GM18519 (cell line): Measurements from ENCODE around the gene PLCH1.
"Not testable (repeated sequence)": the region's sequence is repeated elsewhere in the genome, so short reads cannot be mapped to it uniquely, and the experiment has no call there.

Experiments
- ATAC-seq: cut with Tn5 transposase; IDR thresholded peaks from one replicate; pipeline ENCODE4 v1.9.1; 2021; ENCODE audit warnings: mild to moderate bottlenecking, moderate library complexity; ENCODE audit not compliant: unreplicated experiment, low FRiP score

The PLCH1 gene

DNA sequence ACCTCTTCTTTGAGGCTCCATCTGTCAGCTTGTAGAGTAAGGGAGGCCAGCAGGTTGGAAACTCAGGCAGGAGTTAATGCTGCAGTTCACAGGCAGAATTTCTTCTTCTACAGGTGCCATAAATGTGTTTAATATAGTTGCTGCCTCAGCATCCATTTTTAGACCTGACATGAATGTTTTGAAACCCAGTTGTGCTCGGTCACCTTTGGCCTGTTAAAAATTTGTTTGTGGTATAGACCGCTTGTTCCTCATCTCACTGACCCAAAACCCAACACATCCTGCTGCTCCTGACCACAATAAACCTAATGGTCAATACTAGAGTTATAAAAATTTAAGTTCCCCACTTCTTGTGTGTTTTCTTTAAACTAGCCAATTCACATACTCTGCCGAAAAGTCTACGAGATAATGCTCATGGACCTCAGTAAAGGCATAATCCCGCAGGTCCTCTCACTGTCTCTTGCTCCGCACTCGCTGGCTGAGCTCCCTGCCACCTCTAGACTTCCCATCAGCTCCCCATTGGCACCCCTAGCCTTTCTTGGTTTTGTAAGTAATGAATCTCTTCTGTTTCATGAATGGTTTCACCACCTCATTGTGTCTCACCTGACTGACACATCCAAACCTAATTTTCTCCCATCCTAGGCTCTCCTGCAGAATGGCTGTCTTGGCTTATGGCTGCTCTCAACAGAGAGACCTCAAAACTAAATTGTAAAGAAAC lies 312.9 kb downstream of the PLCH1 start:
- no peak for ATAC-seq

DNA sequence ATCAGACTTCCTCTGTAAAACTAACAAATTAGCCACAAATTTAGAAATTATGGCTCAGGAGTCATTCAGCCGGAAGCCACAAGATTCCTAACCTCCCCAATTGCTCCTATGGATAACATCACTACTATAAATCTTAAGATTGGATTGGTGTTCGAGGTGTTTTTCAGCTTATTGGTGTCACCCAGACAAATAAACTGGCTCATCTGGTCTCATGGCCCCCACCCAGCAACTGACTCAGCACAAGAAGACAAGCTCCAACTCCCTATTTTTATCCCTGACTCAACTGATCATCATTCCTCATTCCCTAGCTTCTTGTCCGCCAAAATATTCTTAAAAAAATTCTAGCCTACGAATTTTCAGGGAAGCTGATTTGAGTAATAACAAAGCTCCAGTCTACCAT lies 316.3 kb downstream of the PLCH1 start:
- ATAC-seq, result no peak

- ATAC-seq, result no peak
These were observed 318.2 kb downstream of the PLCH1 start for GRCh38 chr3:155426524-155427230.

DNA sequence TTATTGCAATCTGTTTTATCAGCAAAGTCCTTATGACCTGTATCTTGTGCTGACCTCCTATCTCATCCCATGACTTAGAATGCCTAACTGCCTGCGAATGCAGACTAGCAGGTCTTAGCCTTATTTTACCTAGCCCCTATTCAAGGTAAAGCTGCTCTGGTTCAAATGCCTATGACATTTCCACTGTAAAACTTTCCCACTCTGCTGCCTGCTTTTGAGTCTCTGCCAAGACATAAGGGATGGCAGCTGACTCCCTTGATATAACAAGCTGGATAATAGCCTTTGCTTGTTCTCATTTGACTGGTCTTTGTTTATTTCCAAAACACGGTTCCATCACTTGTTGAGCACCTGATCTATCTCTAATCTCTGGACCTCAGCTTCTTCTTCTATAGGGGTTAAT lies 319.5 kb downstream of the PLCH1 start:
- no peak for ATAC-seq

- no peak for ATAC-seq
These were observed 320.6 kb downstream of the PLCH1 start for GRCh38 chr3:155424323-155424710.

GRCh38 chr3:155423526-155424322 lies 321.1 kb downstream of the PLCH1 start:
- no peak for ATAC-seq

DNA sequence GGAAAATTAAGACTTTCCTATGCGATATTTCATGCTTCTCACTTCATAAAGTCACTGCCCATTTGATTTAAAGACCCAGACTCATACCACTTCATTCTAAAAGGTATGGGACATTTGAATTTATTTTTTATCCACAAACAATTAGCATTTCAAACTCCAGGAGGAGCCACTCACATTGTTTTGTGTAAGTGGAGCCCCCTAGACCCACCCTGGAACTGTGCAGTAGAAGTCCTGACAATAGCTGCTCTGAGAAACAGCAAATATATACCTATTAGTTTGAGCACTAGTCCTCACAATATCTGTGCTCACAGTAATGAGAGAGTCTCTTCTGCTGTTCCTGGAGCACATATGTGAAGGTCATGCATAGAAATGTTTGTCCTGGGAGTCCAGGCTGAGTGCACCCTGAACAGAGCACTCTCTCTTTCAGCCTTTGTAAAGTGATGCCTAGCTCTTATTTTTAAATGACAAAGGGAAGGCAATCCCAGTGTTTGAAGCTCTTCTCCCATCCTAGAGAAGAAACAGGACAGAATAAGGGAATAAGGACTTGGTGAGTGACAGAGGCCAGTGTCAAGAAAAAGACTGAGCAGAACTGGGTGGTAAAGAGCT lies 323.9 kb downstream of the PLCH1 start:
- ATAC-seq, result no peak

GRCh38 chr3:155420406-155420805 lies 324.5 kb downstream of the PLCH1 start:
- no peak for ATAC-seq

GRCh38 chr3:155418407-155418806 lies 326.5 kb downstream of the PLCH1 start:
- no peak for ATAC-seq

- ATAC-seq, result no peak
These were observed 327.8 kb downstream of the PLCH1 start for GRCh38 chr3:155417119-155417517.

- ATAC-seq, result no peak
These were observed 328.3 kb downstream of the PLCH1 start for GRCh38 chr3:155416500-155417118.

GRCh38 chr3:155412904-155413303 lies 332.0 kb downstream of the PLCH1 start:
- no peak for ATAC-seq

- no peak for ATAC-seq
These were observed 333.2 kb downstream of the PLCH1 start for GRCh38 chr3:155411500-155412223.

DNA sequence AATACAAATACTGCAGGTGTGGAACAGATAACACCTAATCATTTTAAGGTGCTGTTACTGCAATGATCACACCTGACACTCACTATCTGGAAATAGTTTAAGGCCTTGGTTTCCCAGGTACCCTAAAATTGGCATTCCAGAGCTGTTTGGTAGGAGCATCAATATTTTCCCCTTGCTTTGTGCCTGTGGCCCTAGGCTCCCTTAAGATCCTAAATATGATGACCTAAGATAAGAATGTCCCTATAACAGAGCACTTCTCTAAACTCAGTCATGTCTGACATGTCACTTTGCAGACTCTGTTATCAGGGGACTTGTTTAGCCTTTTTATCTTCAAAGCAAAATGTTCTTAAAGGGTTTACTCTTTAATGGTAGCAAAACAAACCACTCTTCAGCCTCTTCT lies 335.5 kb downstream of the PLCH1 start:
- ATAC-seq, result no peak

GRCh38 chr3:155407971-155408370 lies 336.9 kb downstream of the PLCH1 start:
- ATAC-seq, result no peak

DNA sequence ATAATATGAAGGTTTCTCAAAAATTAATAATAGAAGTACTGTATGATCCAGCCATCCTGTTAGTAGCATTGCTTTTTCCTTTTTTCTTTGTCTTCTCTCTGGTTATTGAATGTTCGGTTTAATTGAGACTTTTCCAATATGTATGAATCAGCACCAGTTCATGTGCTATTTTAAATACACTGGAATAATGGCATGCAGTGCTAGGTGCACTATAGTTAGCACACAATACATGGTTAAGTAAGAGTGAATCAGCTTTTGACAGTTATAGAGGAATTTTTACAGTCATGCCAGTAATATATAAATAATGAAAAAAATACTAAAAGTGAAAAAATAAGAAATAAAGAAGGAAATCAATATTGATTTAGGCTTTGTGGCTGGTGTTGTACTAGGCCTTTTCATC lies 337.5 kb downstream of the PLCH1 start:
- no peak for ATAC-seq

- no peak for ATAC-seq
These were observed 340.4 kb downstream of the PLCH1 start for GRCh38 chr3:155404486-155404885.

DNA sequence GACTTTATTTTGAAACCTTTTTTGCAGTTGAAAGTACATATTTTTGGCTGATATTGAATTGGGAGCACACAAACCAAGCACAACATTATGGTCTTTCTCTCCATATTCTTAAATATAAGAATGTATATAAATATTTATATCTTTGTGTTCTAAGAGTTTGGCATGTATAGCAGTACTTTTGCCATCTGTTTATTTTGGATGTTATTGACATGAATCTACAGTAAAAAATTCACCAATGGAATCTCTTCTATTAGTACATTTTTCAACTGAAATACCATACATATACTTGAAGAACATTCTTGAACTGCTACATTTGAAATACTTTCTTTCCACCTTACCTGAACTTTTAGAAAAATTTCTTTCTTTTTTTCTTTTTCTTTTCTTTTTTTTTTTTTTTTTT lies 342.2 kb downstream of the PLCH1 start:
- no peak for ATAC-seq

- no peak for ATAC-seq
These were observed 346.8 kb downstream of the PLCH1 start for GRCh38 chr3:155398046-155398445.

GRCh38 chr3:155394896-155395295 lies 350.0 kb downstream of the PLCH1 start:
- not testable (repeated sequence) for ATAC-seq
